B cell (primary cell): ENCODE measurements around the gene RPP14. TPM values are rescaled to one million over a fixed set of nuclear protein-coding genes. Genes with fewer than 3 reads are reported as not detected.
A peak's percentile ranks its signal among the peaks of the same experiment; 100 is the strongest.

Experiments used
- ATAC-seq: fragments of 200-7000 bp; cut with Tn5 transposase; one replicate; pipeline ENCODE4 v1.10.0; 2021; ENCODE audit warnings: low read depth, mild to moderate bottlenecking, moderate number of reproducible peaks, moderate library complexity
- CTCF ChIA-PET: fragments of 350-600 bp; sonication (Branson Sonifier 250); formaldehyde crosslinking; loops from one replicate; lab custom pipeline; 2021; ENCODE audit warnings: antibody characterized with exemption, inconsistent platforms; lab: Charles Lee
- POLR2A ChIA-PET: fragments of 350-600 bp; sonication (Branson Sonifier 250); formaldehyde crosslinking; loops from one replicate; lab custom pipeline; 2021; ENCODE audit warnings: antibody characterized with exemption; lab: Charles Lee
- DNase-seq: peaks from one replicate; pipeline ENCODE4 v3.0.0; 2013
- H2AFZ ChIP-seq: 2 replicates; pipeline ENCODE4 v1.6.1; 2012; ENCODE audit warnings: mild to moderate bottlenecking, low read depth, low read length; ENCODE audit not compliant: insufficient read depth, poor library complexity, severe bottlenecking
- H3K27ac ChIP-seq, 2 donors: 1 replicate in 1 of 2; 2 replicates in 1 of 2; pipeline ENCODE4 v1.5.1; 2012 to 2013; ENCODE audit warnings: low read length in 2 of 2, mild to moderate bottlenecking in 2 of 2, moderate library complexity in 1 of 2
- H3K27me3 ChIP-seq, 4 experiments: fragments of 200-600 bp in 1 of 4; sonication (generic) in 1 of 4; replicated peaks in 1 of 4; 1 replicate in 2 of 4; 2 replicates in 2 of 4; pipeline versions ENCODE4 v1.6.1 to v1.7.0; 2013 to 2016; ENCODE audit warnings: low read length in 3 of 4, mild to moderate bottlenecking in 2 of 4, mixed read lengths in 1 of 4, moderate library complexity in 1 of 4; ENCODE audit not compliant: insufficient read depth in 4 of 4, control insufficient read depth in 3 of 4; ENCODE audit errors: control extremely low read depth in 1 of 4
- H3K36me3 ChIP-seq, 2 experiments: replicated peaks in 1 of 2; 1 replicate in 1 of 2; 2 replicates in 1 of 2; pipeline versions ENCODE4 v1.6.1 to v1.7.1; 2013; ENCODE audit warnings: low read length in 1 of 2; ENCODE audit not compliant: insufficient read depth in 2 of 2, control insufficient read depth in 1 of 2; ENCODE audit errors: control extremely low read depth in 1 of 2, extremely low read depth in 1 of 2
- H3K4me1 ChIP-seq, 2 donors: fragments of 200-600 bp in 1 of 2; sonication (generic) in 1 of 2; 1 replicate in 1 of 2; 2 replicates in 1 of 2; pipeline versions ENCODE4 v1.5.1 to v1.6.1; 2013 to 2017; ENCODE audit warnings: low read length in 2 of 2; ENCODE audit not compliant: control insufficient read depth in 2 of 2, insufficient read depth in 2 of 2
- H3K4me2 ChIP-seq: replicated peaks from 2 replicates; pipeline ENCODE3; 2012; ENCODE audit warnings: mild to moderate bottlenecking, low read depth, low read length; ENCODE audit not compliant: poor library complexity, severe bottlenecking
- H3K4me3 ChIP-seq, 5 experiments: fragments of 200-600 bp in 1 of 5; sonication (generic) in 1 of 5; 1 replicate in 3 of 5; 2 replicates in 2 of 5; pipeline versions ENCODE4 v1.5.1 to v1.7.0; 2011 to 2016; ENCODE audit warnings: low read length in 4 of 5, mild to moderate bottlenecking in 4 of 5, low read depth in 2 of 5, control low read depth in 1 of 5, moderate library complexity in 1 of 5; ENCODE audit not compliant: insufficient read depth in 1 of 5; ENCODE audit errors: control extremely low read depth in 1 of 5, extremely low read depth in 1 of 5
- H3K79me2 ChIP-seq: fragments of 200-600 bp; sonication (generic); one replicate; pipeline ENCODE4 v1.6.0; 2016; ENCODE audit warnings: low read length; ENCODE audit not compliant: control insufficient read depth, insufficient read depth
- H3K9ac ChIP-seq: fragments of 200-600 bp; sonication (generic); 2 replicates; pipeline ENCODE4 v1.6.1; 2017; ENCODE audit warnings: mild to moderate bottlenecking, low read length, moderate library complexity
- H3K9me3 ChIP-seq, 3 donors: one replicate each; pipeline versions ENCODE4 v1.6.1 to v1.7.1; 2013; ENCODE audit warnings: low read length in 2 of 3; ENCODE audit not compliant: control insufficient read depth in 2 of 3, insufficient read depth in 1 of 3; ENCODE audit errors: control extremely low read depth in 1 of 3
- H4K20me1 ChIP-seq: 2 replicates; pipeline ENCODE4 v1.6.0; 2012; ENCODE audit warnings: mild to moderate bottlenecking, low read length; ENCODE audit not compliant: insufficient read depth, control insufficient read depth, poor library complexity, severe bottlenecking
- H3K27ac Mint-ChIP-seq: one replicate; pipeline ENCODE4 v1.8.0; 2021; ENCODE audit warnings: mixed read lengths
- H3K27me3 Mint-ChIP-seq: one replicate; pipeline ENCODE4 v1.8.0; 2021; ENCODE audit warnings: mixed read lengths
- H3K4me1 Mint-ChIP-seq: one replicate; pipeline ENCODE4 v1.8.0; 2021; ENCODE audit warnings: mixed read lengths
- H3K4me3 Mint-ChIP-seq: one replicate; pipeline ENCODE4 v1.8.0; 2021; ENCODE audit warnings: mixed read lengths
- H3K9me3 Mint-ChIP-seq: one replicate; pipeline ENCODE4 v1.8.0; 2022; ENCODE audit warnings: mixed read lengths; ENCODE audit not compliant: insufficient read depth
- CTCF ChIP-seq: fragments of 200-600 bp; IDR thresholded peaks from one replicate; pipeline ENCODE4 v1.8.0; 2022; ENCODE audit warnings: antibody characterized with exemption, mild to moderate bottlenecking
- EZH2 ChIP-seq: IDR thresholded peaks from 2 replicates; pipeline ENCODE4 v1.6.1; 2012; ENCODE audit warnings: borderline replicate concordance, low read depth, mild to moderate bottlenecking, moderate library complexity, low read length; ENCODE audit not compliant: insufficient read depth, poor library complexity, severe bottlenecking
- WGBS: methylation state at CpG from one replicate; pipeline ENCODE4 v1.1.5; 2013; ENCODE audit warnings: missing lambda C conversion rate; ENCODE audit not compliant: insufficient coverage; 5-methylcytosine and 5-hydroxymethylcytosine counted together
- intact Hi-C: fragments of 100-400 bp; cut with micrococcal nuclease; formaldehyde crosslinking; loops from one replicate; pipeline ENCODE4 v1.10.0; 2022
- polyA plus RNA-seq: library from polyadenylated mRNA; depleted of rRNA; stranded (reverse); fragments of >200 nt; gene quantifications from 2 replicates; pipeline ENCODE4 v1.2.3, GENCODE V29; 2012
- total RNA-seq, 2 donors: library from RNA; stranded (reverse); fragments of 120-200 nt in 1 of 2; gene quantifications; 1 replicate in 1 of 2; 2 replicates in 1 of 2; pipeline versions ENCODE4 v1.2.3 to v1.2.4, GENCODE V29; 2013 to 2022

The RPP14 gene
- total and polyA plus RNA-seq, 2 donors (not counting 1 experiment from before 2014, with no cell fraction given): 4.7 to 17.9 TPM

DNA sequence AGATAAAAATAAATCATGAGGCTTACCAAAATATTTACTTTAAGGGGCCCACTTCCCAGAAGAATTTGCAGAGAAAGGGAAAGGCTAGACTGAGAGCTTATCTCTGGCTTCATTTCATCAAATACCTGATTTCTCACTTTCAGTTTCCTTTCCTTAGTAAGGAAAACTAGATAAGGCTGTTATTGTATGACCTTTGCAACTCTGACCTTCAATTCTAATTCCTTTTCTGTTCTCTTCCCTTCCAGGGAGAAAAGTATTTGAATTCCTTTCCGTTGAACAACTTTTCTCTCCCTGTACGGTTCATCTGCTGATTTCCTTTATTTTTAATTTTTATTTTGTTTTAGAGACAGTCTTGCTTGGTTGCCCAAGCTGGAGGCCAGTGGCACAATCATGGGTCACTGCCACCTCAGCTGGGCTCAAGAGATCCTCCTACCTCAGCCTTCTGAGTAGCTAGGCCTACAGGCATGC is 19.5 kb downstream of the RPP14 start:
- peak; percentile 43 for ATAC-seq
- Histone ChIP-seq H3K4me2 (peak overlapping the region; percentile 49), H3K9me3 (no peaks in the 10 kb centered on the region), H3K36me3 (no peaks in the 10 kb centered on the region), H3K27ac (peak overlapping the region in 1 of 2 donors; percentile 62), H3K4me3 (no peak overlapping the region), H2AFZ (no peak overlapping the region), H4K20me1 (no peaks in the 10 kb centered on the region), H3K79me2 (peaks cover 16% of the 10 kb centered on the region), H3K27me3 (no peaks in the 10 kb centered on the region), H3K4me1 (peaks cover 21 to 29% of the 10 kb centered on the region in 2 donors), H3K9ac (peak overlapping the region; percentile 8)
- Mint-ChIP-seq H3K4me1 (peaks cover 40% of the 10 kb centered on the region), H3K27me3 (no peaks in the 10 kb centered on the region), H3K9me3 (no peaks in the 10 kb centered on the region), H3K4me3 (peak overlapping the region; percentile 37), H3K27ac (peak overlapping the region; percentile 74)
- ChIA-PET POLR2A (interaction anchor here (0.6 kb wide), 1 partner anchor 32 kb away, joined by 3 read pairs; no protein-coding TSS in a partner anchor), CTCF (interaction anchor here (1.1 to 2.5 kb wide), 12 partner anchors 8 to 166 kb away, joined by 3 to 19 read pairs (median 6); partner anchors contain the start of genes HTD2, KCTD6, PXK and RPP14)
- no CpG with 5 or more reads among the region's 2 CpGs for WGBS
- intact Hi-C loops: no loop called here
- no peak for DNase-seq
- no peak for TF ChIP-seq CTCF
- no peak for TF ChIP-seq EZH2

DNA sequence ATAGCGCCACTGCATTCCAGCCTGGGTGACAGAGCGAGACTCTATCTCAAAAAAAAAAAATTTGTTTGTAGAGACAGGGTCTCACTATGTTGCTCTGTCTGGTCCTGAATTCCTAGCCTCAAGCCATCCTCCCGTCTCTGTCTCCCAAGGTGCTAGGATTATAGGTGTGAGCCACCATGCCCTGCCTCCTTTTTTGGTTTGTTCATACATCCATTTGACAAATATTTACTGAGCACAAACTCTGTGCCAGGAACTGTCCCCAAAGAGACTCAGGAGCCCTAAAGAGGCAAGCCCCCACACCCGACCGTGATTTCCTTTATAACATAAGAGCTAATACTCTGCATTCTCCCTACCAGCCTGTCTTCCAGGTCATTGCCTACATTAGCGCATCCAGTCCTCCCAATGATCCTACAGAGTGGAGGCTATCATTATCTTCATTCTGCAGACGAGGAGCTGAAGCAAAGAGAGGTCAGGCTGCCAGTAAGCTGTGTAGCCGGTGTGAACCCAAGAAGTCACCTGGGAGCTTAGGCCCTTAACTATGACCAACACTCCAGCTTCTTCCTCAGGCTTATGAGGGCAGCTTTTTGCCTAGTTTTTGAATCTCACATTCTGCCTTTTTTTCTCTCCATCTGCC is 20.3 kb downstream of the RPP14 start:
- no peaks in the 10 kb centered on the region for H3K27me3 Mint-ChIP-seq
- Histone ChIP-seq H3K9me3 (no peaks in the 10 kb centered on the region), H3K4me1 (peaks cover 21 to 22% of the 10 kb centered on the region in 2 donors), H3K36me3 (no peaks in the 10 kb centered on the region), H3K79me2 (peaks cover 15% of the 10 kb centered on the region), H3K9ac (no peak overlapping the region), H3K4me3 (no peak overlapping the region), H3K27ac (no peak overlapping the region), H3K27me3 (no peaks in the 10 kb centered on the region), H4K20me1 (no peaks in the 10 kb centered on the region), H2AFZ (no peak overlapping the region), H3K4me2 (no peak overlapping the region)
- intact Hi-C loops: no loop called here
- peaks cover 39% of the 10 kb centered on the region for H3K4me1 Mint-ChIP-seq
- H3K9me3 Mint-ChIP-seq: no peaks in the 10 kb centered on the region
- no peak overlapping the region for H3K4me3 Mint-ChIP-seq
- H3K27ac Mint-ChIP-seq: peak overlapping the region; percentile 56
- CTCF ChIA-PET: interaction anchor here (0.6 to 2.5 kb wide), 7 partner anchors 24 to 137 kb away, joined by 3 to 8 read pairs (median 5); no protein-coding TSS in a partner anchor
- no peak for TF ChIP-seq EZH2
- TF ChIP-seq CTCF: no peak
- POLR2A ChIA-PET: interaction anchor here (0.8 kb wide), 1 partner anchor 12 kb away, joined by 4 read pairs; no protein-coding TSS in a partner anchor
- DNase-seq (no peak), ATAC-seq (no peak)
- WGBS: 98% methylated on average over 6 of the region's 8 CpGs
